ENCODE measurements around the gene SPANXA2.

- TF ChIP-seq, protein P1, sequence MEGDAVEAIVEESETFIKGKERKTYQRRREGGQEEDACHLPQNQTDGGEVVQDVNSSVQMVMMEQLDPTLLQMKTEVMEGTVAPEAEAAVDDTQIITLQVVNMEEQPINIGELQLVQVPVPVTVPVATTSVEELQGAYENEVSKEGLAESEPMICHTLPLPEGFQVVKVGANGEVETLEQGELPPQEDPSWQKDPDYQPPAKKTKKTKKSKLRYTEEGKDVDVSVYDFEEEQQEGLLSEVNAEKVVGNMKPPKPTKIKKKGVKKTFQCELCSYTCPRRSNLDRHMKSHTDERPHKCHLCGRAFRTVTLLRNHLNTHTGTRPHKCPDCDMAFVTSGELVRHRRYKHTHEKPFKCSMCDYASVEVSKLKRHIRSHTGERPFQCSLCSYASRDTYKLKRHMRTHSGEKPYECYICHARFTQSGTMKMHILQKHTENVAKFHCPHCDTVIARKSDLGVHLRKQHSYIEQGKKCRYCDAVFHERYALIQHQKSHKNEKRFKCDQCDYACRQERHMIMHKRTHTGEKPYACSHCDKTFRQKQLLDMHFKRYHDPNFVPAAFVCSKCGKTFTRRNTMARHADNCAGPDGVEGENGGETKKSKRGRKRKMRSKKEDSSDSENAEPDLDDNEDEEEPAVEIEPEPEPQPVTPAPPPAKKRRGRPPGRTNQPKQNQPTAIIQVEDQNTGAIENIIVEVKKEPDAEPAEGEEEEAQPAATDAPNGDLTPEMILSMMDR (conservative IDR thresholded peaks at IDR 0.05; ENCODE audit: low read depth, low read length), result no peak
- TF ChIP-seq POLR2A (IDR thresholded peaks at IDR 0.05; ENCODE audit: low read depth, low read length), result no peak
- TF ChIP-seq MXI1 (IDR thresholded peaks at IDR 0.05; ENCODE audit: borderline replicate concordance, low read depth, low read length), result no peak
- TF ChIP-seq USF2 (IDR thresholded peaks at IDR 0.05; ENCODE audit: low read depth, low read length), result no peak
Observed at GRCh38 chrX:141632124-141632523, 42.6 kb downstream of the SPANXA2 start.
